Trophoblast cell (in vitro differentiated cells and primary cell): ENCODE data around the gene FNIP1.
"Not testable (repeated sequence)": the region's sequence is repeated elsewhere in the genome, so short reads cannot be mapped to it uniquely, and the experiment has no call there.

Experiments
- DNase-seq, 2 donors: peaks; one replicate each; pipeline ENCODE4 v3.0.0-alpha.2; 2016
- H2AFZ ChIP-seq: 2 replicates; pipeline ENCODE4 v1.6.1; 2013; ENCODE audit warnings: low read length, moderate library complexity, mild to moderate bottlenecking; ENCODE audit not compliant: insufficient read depth, poor library complexity
- H2AK5ac ChIP-seq: 2 replicates; pipeline ENCODE4 v1.6.1; 2013; ENCODE audit warnings: mild to moderate bottlenecking, low read length
- H2BK120ac ChIP-seq: 2 replicates; pipeline ENCODE4 v1.6.1; 2013; ENCODE audit warnings: low read length, mild to moderate bottlenecking, moderate library complexity; ENCODE audit not compliant: insufficient read depth, poor library complexity
- H2BK12ac ChIP-seq: 2 replicates; pipeline ENCODE4 v1.6.1; 2013; ENCODE audit warnings: mild to moderate bottlenecking, low read length, moderate library complexity
- H2BK5ac ChIP-seq: 2 replicates; pipeline ENCODE4 v1.6.1; 2013; ENCODE audit warnings: low read length, low read depth, moderate library complexity, mild to moderate bottlenecking; ENCODE audit not compliant: poor library complexity
- H3K14ac ChIP-seq: 2 replicates; pipeline ENCODE4 v1.6.1; 2013; ENCODE audit warnings: mild to moderate bottlenecking, low read length
- H3K18ac ChIP-seq: 2 replicates; pipeline ENCODE4 v1.6.1; 2013; ENCODE audit warnings: mild to moderate bottlenecking, low read length
- H3K23ac ChIP-seq: 2 replicates; pipeline ENCODE4 v1.6.1; 2013; ENCODE audit warnings: low read length
- H3K27ac ChIP-seq: 2 replicates; pipeline ENCODE4 v1.5.1; 2013; ENCODE audit warnings: low read depth, mild to moderate bottlenecking, inconsistent platforms, low read length, moderate library complexity
- H3K27me3 ChIP-seq: 2 replicates; pipeline ENCODE4 v1.6.1; 2013; ENCODE audit warnings: inconsistent platforms, mild to moderate bottlenecking, low read length, moderate library complexity; ENCODE audit not compliant: insufficient read depth
- H3K36me3 ChIP-seq, 2 experiments: 1 replicate in 1 of 2; 2 replicates in 1 of 2; pipeline ENCODE4 v1.6.1; 2013; ENCODE audit warnings: low read length in 2 of 2, mild to moderate bottlenecking in 2 of 2, moderate library complexity in 1 of 2; ENCODE audit not compliant: insufficient read depth in 2 of 2, control insufficient read depth in 1 of 2
- H3K4ac ChIP-seq: 2 replicates; pipeline ENCODE4 v1.6.1; 2013; ENCODE audit warnings: low read depth, mild to moderate bottlenecking, low read length, moderate library complexity
- H3K4me1 ChIP-seq, 2 experiments: 1 replicate in 1 of 2; 2 replicates in 1 of 2; pipeline ENCODE4 v1.6.1; 2013; ENCODE audit warnings: low read length in 2 of 2, mild to moderate bottlenecking in 2 of 2, moderate library complexity in 1 of 2; ENCODE audit not compliant: insufficient read depth in 2 of 2, control insufficient read depth in 1 of 2
- H3K4me2 ChIP-seq: 2 replicates; pipeline ENCODE4 v1.6.1; 2013; ENCODE audit warnings: inconsistent platforms, mild to moderate bottlenecking, low read length, moderate library complexity
- H3K4me3 ChIP-seq: 2 replicates; pipeline ENCODE4 v1.5.1; 2013; ENCODE audit warnings: mild to moderate bottlenecking, low read depth, low read length, inconsistent platforms
- H3K79me1 ChIP-seq: one replicate; pipeline ENCODE4 v1.6.1; 2013; ENCODE audit warnings: low read length
- H3K79me2 ChIP-seq: 2 replicates; pipeline ENCODE4 v1.6.1; 2013; ENCODE audit warnings: low read length, mild to moderate bottlenecking; ENCODE audit not compliant: control insufficient read depth, insufficient read depth, poor library complexity
- H3K9ac ChIP-seq: 2 replicates; pipeline ENCODE4 v1.6.1; 2013; ENCODE audit warnings: mild to moderate bottlenecking, low read length
- H3K9me3 ChIP-seq: 2 replicates; pipeline ENCODE4 v1.6.1; 2013; ENCODE audit warnings: low read depth, mild to moderate bottlenecking, control low read depth, inconsistent platforms, low read length; ENCODE audit not compliant: insufficient read depth
- H4K12ac ChIP-seq: 2 replicates; pipeline ENCODE4 v1.6.1; 2013; ENCODE audit warnings: low read depth, mild to moderate bottlenecking, low read length, moderate library complexity
- H4K8ac ChIP-seq: 2 replicates; pipeline ENCODE4 v1.6.1; 2013; ENCODE audit warnings: low read depth, mild to moderate bottlenecking, low read length, moderate library complexity
- H4K91ac ChIP-seq: one replicate; pipeline ENCODE4 v1.6.1; 2013; ENCODE audit warnings: low read depth, mild to moderate bottlenecking, low read length, moderate library complexity
- WGBS: extraction: QIAGEN DNeasy Blood & Tissue Kit; methylation state at CpG from one replicate; pipeline ENCODE4 v1.1.7; 2013; ENCODE audit warnings: missing lambda C conversion rate; ENCODE audit not compliant: insufficient read length, insufficient coverage; ENCODE audit errors: extremely low coverage; 5-methylcytosine and 5-hydroxymethylcytosine counted together

FNIP1 gene

DNA sequence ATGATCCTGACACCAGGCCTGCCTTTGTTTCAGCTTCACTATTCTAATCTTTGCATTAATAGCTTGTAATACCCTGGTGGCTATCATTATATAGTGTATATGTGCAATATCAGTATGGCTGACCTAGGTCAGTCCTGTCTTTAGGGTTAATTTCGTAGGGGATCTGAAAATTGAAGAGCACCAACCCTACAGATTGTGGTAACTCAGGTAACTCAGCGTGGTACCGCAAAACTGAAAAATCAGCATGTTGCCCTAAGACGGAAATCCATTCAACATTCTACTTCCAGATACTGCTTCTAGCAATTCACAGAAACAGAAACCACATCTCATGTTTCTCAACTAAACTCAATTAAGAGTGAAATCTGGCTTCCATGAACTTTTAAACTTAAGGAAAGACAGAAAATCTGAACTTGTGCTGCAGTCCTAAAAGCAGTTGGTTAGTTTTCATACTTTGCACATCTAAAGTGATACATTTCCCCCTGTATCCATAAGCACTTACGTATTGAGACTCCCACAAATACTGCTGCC lies 78.3 kb downstream of the FNIP1 start:
- H3K36me3 ChIP-seq: peaks cover 0 to 2% of the 10 kb centered on the region in 2 experiments
- WGBS: no CpG with 5 or more reads among the region's 5 CpGs
- DNase-seq: no peak
- H4K8ac ChIP-seq: no peak overlapping the region
- H4K91ac ChIP-seq: no peak overlapping the region
- no peaks in the 10 kb centered on the region for H3K79me1 ChIP-seq
- H4K12ac ChIP-seq: no peak overlapping the region
- no peak overlapping the region for H2AK5ac ChIP-seq
- H3K4ac ChIP-seq: no peak overlapping the region
- no peak overlapping the region for H2BK5ac ChIP-seq
- H3K4me3 ChIP-seq: no peak overlapping the region
- H3K27me3 ChIP-seq: no peaks in the 10 kb centered on the region
- H3K9ac ChIP-seq: no peak overlapping the region
- no peak overlapping the region for H2AFZ ChIP-seq
- H3K4me1 ChIP-seq: no peaks in the 10 kb centered on the region
- H2BK12ac ChIP-seq: no peak overlapping the region
- no peaks in the 10 kb centered on the region for H3K79me2 ChIP-seq
- H3K18ac ChIP-seq: no peak overlapping the region
- no peak overlapping the region for H2BK120ac ChIP-seq
- no peak overlapping the region for H3K23ac ChIP-seq
- H3K27ac ChIP-seq: no peak overlapping the region
- H3K4me2 ChIP-seq: no peak overlapping the region
- H3K14ac ChIP-seq: no peak overlapping the region
- no peaks in the 10 kb centered on the region for H3K9me3 ChIP-seq

DNA sequence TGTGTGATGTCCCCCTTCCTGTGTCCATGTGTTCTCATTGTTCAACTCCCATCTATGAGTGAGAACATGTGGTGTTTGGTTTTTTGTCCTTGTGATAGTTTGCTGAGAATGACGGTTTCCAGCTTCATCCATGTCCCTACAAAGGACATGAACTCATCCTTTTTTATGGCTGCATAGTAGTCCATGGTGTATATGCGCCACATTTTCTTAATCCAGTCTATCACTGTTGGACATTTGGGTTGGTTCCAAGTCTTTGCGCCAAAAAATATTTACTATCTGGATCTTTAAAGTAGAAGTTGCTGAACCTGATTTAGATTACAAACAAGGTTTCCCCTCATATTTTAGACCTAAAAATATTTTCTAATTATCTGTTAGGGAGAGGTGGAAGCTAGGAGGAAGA lies 79.7 kb downstream of the FNIP1 start:
- H3K23ac ChIP-seq, H3K14ac ChIP-seq, H3K18ac ChIP-seq, H4K8ac ChIP-seq, H3K27ac ChIP-seq, H3K4me1 ChIP-seq, H3K9ac ChIP-seq, H2AFZ ChIP-seq, H3K4ac ChIP-seq, DNase-seq, H2BK120ac ChIP-seq, H3K9me3 ChIP-seq, H3K79me1 ChIP-seq, H3K79me2 ChIP-seq, H3K36me3 ChIP-seq, H2AK5ac ChIP-seq, H4K91ac ChIP-seq, H2BK5ac ChIP-seq, H2BK12ac ChIP-seq, H3K4me2 ChIP-seq, H4K12ac ChIP-seq, H3K27me3 ChIP-seq, H3K4me3 ChIP-seq: not testable (repeated sequence)
- WGBS: no CpG with 5 or more reads among the region's 3 CpGs

DNA sequence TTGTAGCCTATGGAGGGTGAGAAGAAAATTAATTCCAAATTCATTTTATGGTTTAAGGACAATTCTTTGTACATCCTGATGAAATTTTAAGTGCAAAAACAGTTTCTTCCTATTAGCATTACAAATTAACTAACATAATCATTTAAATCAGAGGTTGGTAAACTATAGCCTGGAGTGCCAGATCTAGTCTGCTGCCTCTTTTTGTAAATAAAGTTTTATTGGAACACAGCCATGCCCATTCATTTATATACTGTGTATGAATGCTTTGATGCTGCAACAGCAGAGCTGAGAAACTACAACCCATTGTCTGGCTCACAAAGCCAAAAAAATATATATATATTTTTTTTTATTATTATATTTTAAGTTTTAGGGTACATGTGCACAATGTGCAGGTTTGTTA lies 80.2 kb downstream of the FNIP1 start:
- Histone ChIP-seq H2AFZ (no peak overlapping the region), H2BK12ac (no peak overlapping the region), H3K36me3 (peaks cover 2 to 3% of the 10 kb centered on the region in 2 experiments), H3K14ac (no peak overlapping the region), H3K4me2 (no peak overlapping the region), H3K27ac (no peak overlapping the region), H2AK5ac (no peak overlapping the region), H3K79me2 (no peaks in the 10 kb centered on the region), H3K4me1 (no peaks in the 10 kb centered on the region), H4K91ac (no peak overlapping the region), H4K12ac (no peak overlapping the region), H3K27me3 (no peaks in the 10 kb centered on the region), H3K79me1 (no peaks in the 10 kb centered on the region), H3K23ac (no peak overlapping the region), H2BK5ac (no peak overlapping the region), H4K8ac (no peak overlapping the region), H3K4ac (no peak overlapping the region), H3K9ac (no peak overlapping the region), H2BK120ac (no peak overlapping the region), H3K4me3 (no peak overlapping the region), H3K18ac (no peak overlapping the region), H3K9me3 (no peaks in the 10 kb centered on the region)
- no peak for DNase-seq

DNA sequence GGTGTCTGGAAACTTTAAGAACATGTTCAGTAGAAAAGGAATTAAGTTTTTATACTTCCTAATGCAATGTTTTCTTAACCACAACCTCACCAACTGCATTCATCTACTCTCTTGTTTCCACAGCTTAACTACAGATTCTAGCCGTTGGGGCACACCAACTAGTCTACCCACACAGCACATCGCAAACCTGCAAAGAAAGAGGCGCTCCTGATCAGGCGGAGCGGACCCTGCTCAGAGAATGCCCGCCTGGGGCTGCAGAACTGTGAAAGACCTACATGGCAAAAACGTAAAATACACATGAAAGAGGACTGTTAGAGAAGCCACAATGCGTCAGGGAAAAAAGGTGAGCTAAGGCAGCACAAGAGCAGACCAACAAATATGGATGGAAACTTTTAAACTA lies 86.4 kb downstream of the FNIP1 start:
- H4K8ac ChIP-seq: no peak overlapping the region
- H3K4ac ChIP-seq: no peak overlapping the region
- H3K23ac ChIP-seq: no peak overlapping the region
- H3K9me3 ChIP-seq: no peaks in the 10 kb centered on the region
- no peak overlapping the region for H2BK12ac ChIP-seq
- H3K18ac ChIP-seq: no peak overlapping the region
- no CpG with 5 or more reads among the region's 8 CpGs for WGBS
- H2AK5ac ChIP-seq: no peak overlapping the region
- H3K14ac ChIP-seq: no peak overlapping the region
- no peak overlapping the region for H3K9ac ChIP-seq
- no peak overlapping the region for H4K12ac ChIP-seq
- H2AFZ ChIP-seq: no peak overlapping the region
- H3K4me3 ChIP-seq: no peak overlapping the region
- H2BK5ac ChIP-seq: peak overlapping the region; percentile 21
- no peak overlapping the region for H2BK120ac ChIP-seq
- H3K36me3 ChIP-seq: peaks cover 5 to 7% of the 10 kb centered on the region in 2 experiments
- no peaks in the 10 kb centered on the region for H3K4me1 ChIP-seq
- no peak overlapping the region for H3K27ac ChIP-seq
- no peak overlapping the region for H3K4me2 ChIP-seq
- H3K79me1 ChIP-seq: no peaks in the 10 kb centered on the region
- H3K27me3 ChIP-seq: no peaks in the 10 kb centered on the region
- H3K79me2 ChIP-seq: no peaks in the 10 kb centered on the region
- DNase-seq: no peak
- no peak overlapping the region for H4K91ac ChIP-seq
